SU-DHL-6 (cell line): Measurements from ENCODE around the gene REG3A.

ENCODE experiments used
- EZH2phosphoT487 ChIP-seq: fragments of 200-600 bp; sonication (generic), shearing (Covaris generic); conservative IDR thresholded peaks from 2 replicates; pipeline ENCODE4 v1.6.1; 2018; ENCODE audit warnings: mild to moderate bottlenecking, antibody characterized with exemption, low read length, moderate library complexity, mixed read lengths
- TF ChIP-seq, protein P1 (sequence below): fragments of 200-600 bp; sonication (generic); IDR thresholded peaks from one replicate; pipeline ENCODE4 v1.5.1; 2017; ENCODE audit warnings: antibody characterized with exemption, mild to moderate bottlenecking, low read length, moderate library complexity; ENCODE audit not compliant: insufficient read depth, poor library complexity, severe bottlenecking

GRCh38 chr2:79191816-79192215 lies 32.3 kb upstream of the REG3A start:
- TF ChIP-seq, protein P1, sequence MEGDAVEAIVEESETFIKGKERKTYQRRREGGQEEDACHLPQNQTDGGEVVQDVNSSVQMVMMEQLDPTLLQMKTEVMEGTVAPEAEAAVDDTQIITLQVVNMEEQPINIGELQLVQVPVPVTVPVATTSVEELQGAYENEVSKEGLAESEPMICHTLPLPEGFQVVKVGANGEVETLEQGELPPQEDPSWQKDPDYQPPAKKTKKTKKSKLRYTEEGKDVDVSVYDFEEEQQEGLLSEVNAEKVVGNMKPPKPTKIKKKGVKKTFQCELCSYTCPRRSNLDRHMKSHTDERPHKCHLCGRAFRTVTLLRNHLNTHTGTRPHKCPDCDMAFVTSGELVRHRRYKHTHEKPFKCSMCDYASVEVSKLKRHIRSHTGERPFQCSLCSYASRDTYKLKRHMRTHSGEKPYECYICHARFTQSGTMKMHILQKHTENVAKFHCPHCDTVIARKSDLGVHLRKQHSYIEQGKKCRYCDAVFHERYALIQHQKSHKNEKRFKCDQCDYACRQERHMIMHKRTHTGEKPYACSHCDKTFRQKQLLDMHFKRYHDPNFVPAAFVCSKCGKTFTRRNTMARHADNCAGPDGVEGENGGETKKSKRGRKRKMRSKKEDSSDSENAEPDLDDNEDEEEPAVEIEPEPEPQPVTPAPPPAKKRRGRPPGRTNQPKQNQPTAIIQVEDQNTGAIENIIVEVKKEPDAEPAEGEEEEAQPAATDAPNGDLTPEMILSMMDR, result no peak
- TF ChIP-seq EZH2phosphoT487, result no peak
